HG02840 (cell line): ENCODE results near the gene SCD.
"Not testable (repeated sequence)": the region's sequence is repeated elsewhere in the genome, so short reads cannot be mapped to it uniquely, and the experiment has no call there.

Source experiments
- ATAC-seq: cut with Tn5 transposase; IDR thresholded peaks from one replicate; pipeline ENCODE4 v1.9.1; 2021; ENCODE audit warnings: mild to moderate bottlenecking, moderate library complexity, moderate number of reproducible peaks; ENCODE audit not compliant: unreplicated experiment, low FRiP score

Gene SCD

GRCh38 chr10:100359529-100360150 is 12.6 kb downstream of the SCD start:
- ATAC-seq: no peak

GRCh38 chr10:100360234-100360633 is 13.2 kb downstream of the SCD start:
- no peak for ATAC-seq

GRCh38 chr10:100362570-100363496 is 15.8 kb downstream of the SCD start:
- ATAC-seq: no peak

- ATAC-seq: no peak
Measured at GRCh38 chr10:100364175-100364574, 17.1 kb downstream of the SCD start.

- no peak for ATAC-seq
Measured at GRCh38 chr10:100364735-100365391, 17.8 kb downstream of the SCD start.

- ATAC-seq: no peak
Measured at GRCh38 chr10:100368721-100369120, 21.7 kb downstream of the SCD start.

GRCh38 chr10:100370714-100371481 is 23.9 kb downstream of the SCD start:
- no peak for ATAC-seq

- ATAC-seq: no peak
Measured at GRCh38 chr10:100371482-100372027, 24.5 kb downstream of the SCD start.

- ATAC-seq: no peak
Measured at GRCh38 chr10:100372415-100373297, 25.6 kb downstream of the SCD start.

- peak; percentile 85 for ATAC-seq
Measured at GRCh38 chr10:100373298-100374199, 26.5 kb downstream of the SCD start.

- no peak for ATAC-seq
Measured at GRCh38 chr10:100374200-100374655, 27.2 kb downstream of the SCD start.

- not testable (repeated sequence) for ATAC-seq
Measured at GRCh38 chr10:100374677-100375353, 27.8 kb downstream of the SCD start.

- not testable (repeated sequence) for ATAC-seq
Measured at GRCh38 chr10:100376656-100377055, 29.6 kb downstream of the SCD start.

- no peak for ATAC-seq
Measured at GRCh38 chr10:100377830-100378229, 30.8 kb downstream of the SCD start.

GRCh38 chr10:100380400-100380799 is 33.4 kb downstream of the SCD start:
- no peak for ATAC-seq

- ATAC-seq: no peak
Measured at GRCh38 chr10:100382553-100382952, 35.5 kb downstream of the SCD start.

GRCh38 chr10:100383251-100383650 is 36.2 kb downstream of the SCD start:
- no peak for ATAC-seq
